Measurements from ENCODE around the gene DIP2C. TPM values are rescaled to one million over a fixed set of nuclear protein-coding genes. Genes with fewer than 3 reads are reported as not detected.
"Not testable (repeated sequence)": the region's sequence is repeated elsewhere in the genome, so short reads cannot be mapped to it uniquely, and the experiment has no call there.

The DIP2C gene
- total and polyA plus RNA-seq, 7 experiments from 2014 or later, result 1.1 to 8.7 (median 4.5) TPM

- H3K27me3 Mint-ChIP-seq; H3K4me3 ChIP-seq (ENCODE audit: low read length); CTCF ChIA-PET; H3K27me3 ChIP-seq (ENCODE audit: control insufficient read depth in 2 of 2, insufficient read depth in 2 of 2, low read length in 2 of 2); H3K27ac ChIP-seq (ENCODE audit: low read depth, low read length); H3K9me3 Mint-ChIP-seq; POLR2A ChIA-PET; DNase-seq; H3K9me3 ChIP-seq (ENCODE audit: control insufficient read depth in 2 of 3, low read length in 3 of 3); H3K36me3 ChIP-seq (ENCODE audit: control insufficient read depth in 2 of 3, insufficient read depth in 3 of 3, low read length in 3 of 3); H3K36me3 Mint-ChIP-seq; H3K4me1 ChIP-seq (ENCODE audit: control insufficient read depth in 2 of 2, insufficient read depth in 2 of 2, low read length in 2 of 2); H3K4me1 Mint-ChIP-seq: not testable (repeated sequence)
- ATAC-seq, result peak; percentile 39
- intact Hi-C loops (cut with micrococcal nuclease), result loop anchor here in 1 of 2 donors (5.0 kb wide), 1 partner anchor 78 kb away; no protein-coding TSS in a partner anchor
- Mint-ChIP-seq H3K27ac (peak overlapping the region in 2 of 9 donors; percentile 32 to 51), H3K4me3 (peak overlapping the region in 1 of 10 donors; percentile 45)
Measured at GRCh38 chr10:394439-395101, 294.9 kb downstream of the DIP2C start.

- H3K4me3 Mint-ChIP-seq, result peak overlapping the region in 1 of 10 donors; percentile 45
- ATAC-seq (no peak), DNase-seq (no peak)
- peaks cover 0 to 6% (median 0%) of the 10 kb centered on the region in 7 donors for H3K4me1 Mint-ChIP-seq
- H3K36me3 Mint-ChIP-seq, result peaks cover 0 to 6% (median 4%) of the 10 kb centered on the region in 5 donors
- Histone ChIP-seq H3K4me1 (ENCODE audit: control insufficient read depth in 2 of 2, insufficient read depth in 2 of 2, low read length in 2 of 2) (no peaks in the 10 kb centered on the region), H3K27me3 (ENCODE audit: control insufficient read depth in 2 of 2, insufficient read depth in 2 of 2, low read length in 2 of 2) (no peaks in the 10 kb centered on the region), H3K4me3 (ENCODE audit: low read length) (no peak overlapping the region), H3K36me3 (ENCODE audit: control insufficient read depth in 2 of 3, insufficient read depth in 3 of 3, low read length in 3 of 3) (peaks cover 0 to 6% (median 0%) of the 10 kb centered on the region in 3 experiments), H3K9me3 (ENCODE audit: control insufficient read depth in 2 of 3, low read length in 3 of 3) (no peaks in the 10 kb centered on the region), H3K27ac (ENCODE audit: low read depth, low read length) (no peak overlapping the region)
- peak overlapping the region in 2 of 9 donors; percentile 32 to 51 for H3K27ac Mint-ChIP-seq
- ChIA-PET POLR2A (no interaction called here), CTCF (no interaction called here)
- no peaks in the 10 kb centered on the region for H3K27me3 Mint-ChIP-seq
- intact Hi-C loops (cut with micrococcal nuclease), result no loop called here
- no peaks in the 10 kb centered on the region for H3K9me3 Mint-ChIP-seq
Measured at GRCh38 chr10:393787-394438, 295.6 kb downstream of the DIP2C start.

DNA sequence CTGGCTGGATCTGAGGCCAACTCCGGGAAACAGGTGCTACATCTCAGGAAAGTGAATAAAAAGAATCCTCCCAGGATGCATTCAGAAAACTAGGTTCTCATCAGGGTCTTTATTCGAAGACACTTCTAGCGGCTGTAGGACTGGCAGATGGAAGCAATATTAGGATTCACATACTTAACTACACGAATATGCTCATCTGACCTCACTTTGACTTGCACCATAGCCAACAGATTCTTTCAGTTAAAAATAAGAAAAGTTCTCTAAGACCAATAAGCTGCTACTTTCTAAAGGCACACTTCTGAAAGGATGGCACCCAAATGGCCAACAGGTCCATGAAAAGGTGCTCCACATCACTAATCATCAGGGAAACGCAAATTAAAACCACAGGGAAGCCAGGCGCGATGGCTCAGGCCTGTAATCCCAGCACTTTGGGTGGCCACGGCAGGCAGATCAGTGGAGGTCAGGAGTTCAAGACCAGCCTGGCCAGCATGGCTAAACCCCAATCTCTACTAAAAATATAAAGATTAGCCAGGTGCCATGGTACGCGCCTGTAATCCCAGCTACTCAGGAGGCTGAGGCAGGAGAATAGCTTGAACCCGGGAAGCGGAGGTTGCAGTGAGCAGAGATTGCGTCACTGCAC, 296.2 kb downstream of the DIP2C start:
- H3K36me3 ChIP-seq (ENCODE audit: control insufficient read depth in 2 of 3, insufficient read depth in 3 of 3, low read length in 3 of 3), result peaks cover 0 to 6% (median under 1%) of the 10 kb centered on the region in 3 experiments
- POLR2A ChIA-PET, result no interaction called here
- no peaks in the 10 kb centered on the region for H3K9me3 ChIP-seq (ENCODE audit: control insufficient read depth in 2 of 3, low read length in 3 of 3)
- H3K27ac ChIP-seq (ENCODE audit: low read depth, low read length), result no peak overlapping the region
- no peaks in the 10 kb centered on the region for H3K4me1 ChIP-seq (ENCODE audit: control insufficient read depth in 2 of 2, insufficient read depth in 2 of 2, low read length in 2 of 2)
- H3K27ac Mint-ChIP-seq, result no peak overlapping the region
- no peak for DNase-seq
- H3K27me3 Mint-ChIP-seq, result no peaks in the 10 kb centered on the region
- no peaks in the 10 kb centered on the region for H3K9me3 Mint-ChIP-seq
- H3K4me1 Mint-ChIP-seq, result peaks cover 0 to 11% (median 0%) of the 10 kb centered on the region in 7 donors
- H3K36me3 Mint-ChIP-seq, result peaks cover 0 to 6% (median 4%) of the 10 kb centered on the region in 5 donors
- ATAC-seq, result no peak
- no peaks in the 10 kb centered on the region for H3K27me3 ChIP-seq (ENCODE audit: control insufficient read depth in 2 of 2, insufficient read depth in 2 of 2, low read length in 2 of 2)
- CTCF ChIA-PET, result no interaction called here
- no peak overlapping the region for H3K4me3 ChIP-seq (ENCODE audit: low read length)
- intact Hi-C loops (cut with micrococcal nuclease), result no loop called here
- H3K4me3 Mint-ChIP-seq, result no peak overlapping the region

- Histone ChIP-seq H3K4me1 (ENCODE audit: control insufficient read depth in 2 of 2, insufficient read depth in 2 of 2, low read length in 2 of 2) (no peaks in the 10 kb centered on the region), H3K9me3 (ENCODE audit: control insufficient read depth in 2 of 3, low read length in 3 of 3) (no peaks in the 10 kb centered on the region), H3K4me3 (ENCODE audit: low read length) (no peak overlapping the region), H3K27ac (ENCODE audit: low read depth, low read length) (no peak overlapping the region), H3K27me3 (ENCODE audit: control insufficient read depth in 2 of 2, insufficient read depth in 2 of 2, low read length in 2 of 2) (no peaks in the 10 kb centered on the region), H3K36me3 (ENCODE audit: control insufficient read depth in 2 of 3, insufficient read depth in 3 of 3, low read length in 3 of 3) (peaks cover 0 to 6% (median 6%) of the 10 kb centered on the region in 3 experiments)
- DNase-seq, result no peak
- ChIA-PET CTCF (no interaction called here), POLR2A (no interaction called here)
- no peaks in the 10 kb centered on the region for H3K9me3 Mint-ChIP-seq
- H3K4me3 Mint-ChIP-seq, result no peak overlapping the region
- peak overlapping the region in 1 of 9 donors; percentile 33 for H3K27ac Mint-ChIP-seq
- intact Hi-C loops (cut with micrococcal nuclease), result no loop called here
- peaks cover 0 to 6% (median 4%) of the 10 kb centered on the region in 5 donors for H3K36me3 Mint-ChIP-seq
- ATAC-seq, result no peak
- H3K27me3 Mint-ChIP-seq, result no peaks in the 10 kb centered on the region
- H3K4me1 Mint-ChIP-seq, result peaks cover 0 to 11% (median 0%) of the 10 kb centered on the region in 7 donors
Measured at GRCh38 chr10:392705-393037, 296.8 kb downstream of the DIP2C start.

- Mint-ChIP-seq H3K27me3 (no peaks in the 10 kb centered on the region), H3K36me3 (peaks cover 0 to 7% (median 4%) of the 10 kb centered on the region in 5 donors), H3K4me3 (no peak overlapping the region), H3K9me3 (no peaks in the 10 kb centered on the region), H3K4me1 (peaks cover 0 to 11% (median 0%) of the 10 kb centered on the region in 7 donors), H3K27ac (no peak overlapping the region)
- intact Hi-C loops (cut with micrococcal nuclease), result no loop called here
- Histone ChIP-seq H3K27me3 (ENCODE audit: control insufficient read depth in 2 of 2, insufficient read depth in 2 of 2, low read length in 2 of 2) (no peaks in the 10 kb centered on the region), H3K4me3 (ENCODE audit: low read length) (no peak overlapping the region), H3K36me3 (ENCODE audit: control insufficient read depth in 2 of 3, insufficient read depth in 3 of 3, low read length in 3 of 3) (peaks cover 0 to 6% (median 6%) of the 10 kb centered on the region in 3 experiments), H3K9me3 (ENCODE audit: control insufficient read depth in 2 of 3, low read length in 3 of 3) (no peaks in the 10 kb centered on the region), H3K4me1 (ENCODE audit: control insufficient read depth in 2 of 2, insufficient read depth in 2 of 2, low read length in 2 of 2) (no peaks in the 10 kb centered on the region), H3K27ac (ENCODE audit: low read depth, low read length) (no peak overlapping the region)
- ChIA-PET POLR2A (no interaction called here), CTCF (no interaction called here)
- ATAC-seq (no peak), DNase-seq (no peak)
Measured at GRCh38 chr10:391847-392704, 297.4 kb downstream of the DIP2C start.

GRCh38 chr10:391305-391704, 298.2 kb downstream of the DIP2C start:
- POLR2A ChIA-PET, result no interaction called here
- H3K9me3 Mint-ChIP-seq, result no peaks in the 10 kb centered on the region

More at GRCh38 chr10:391305-391704, 298.2 kb downstream of the DIP2C start:
- Histone ChIP-seq H3K4me1 (ENCODE audit: control insufficient read depth in 2 of 2, insufficient read depth in 2 of 2, low read length in 2 of 2) (no peaks in the 10 kb centered on the region), H3K9me3 (ENCODE audit: control insufficient read depth in 2 of 3, low read length in 3 of 3) (no peaks in the 10 kb centered on the region), H3K27ac (ENCODE audit: low read depth, low read length) (no peak overlapping the region), H3K36me3 (ENCODE audit: control insufficient read depth in 2 of 3, insufficient read depth in 3 of 3, low read length in 3 of 3) (peaks cover 0 to 6% (median 6%) of the 10 kb centered on the region in 3 experiments), H3K27me3 (ENCODE audit: control insufficient read depth in 2 of 2, insufficient read depth in 2 of 2, low read length in 2 of 2) (no peaks in the 10 kb centered on the region), H3K4me3 (ENCODE audit: low read length) (no peak overlapping the region)
- no peak for ATAC-seq
- intact Hi-C loops (cut with micrococcal nuclease), result no loop called here
- peaks cover 0 to 13% (median 5%) of the 10 kb centered on the region in 5 donors for H3K36me3 Mint-ChIP-seq
- CTCF ChIA-PET, result no interaction called here
- H3K27me3 Mint-ChIP-seq, result no peaks in the 10 kb centered on the region
- no peak overlapping the region for H3K4me3 Mint-ChIP-seq
- DNase-seq, result no peak
- H3K4me1 Mint-ChIP-seq, result peaks cover 0 to 11% (median 0%) of the 10 kb centered on the region in 7 donors
- H3K27ac Mint-ChIP-seq, result no peak overlapping the region
